ENCODE results near the gene RGS10. TPM values are rescaled to one million over a fixed set of nuclear protein-coding genes. Genes with fewer than 3 reads are reported as not detected.

RGS10 gene
- total and polyA plus RNA-seq, 9 of the 15 experiments (the other 6 are each of a cell fraction or from before 2014, with no cell fraction given) = 31.9 to 123 (median 62.1) TPM

- ChIA-PET POLR2A (no interaction called here), CTCF (ENCODE audit: low intra/inter-chr PET ratio) (no interaction called here)
- Histone ChIP-seq H3K9ac (ENCODE audit: insufficient read depth in 1 of 2, low read depth in 2 of 2, low read length in 2 of 2) (no peak overlapping the region), H3K4me1 (replicated peaks in 1 of 2; ENCODE audit: control insufficient read depth in 2 of 2, insufficient read depth in 2 of 2, low read length in 2 of 2) (peaks cover 0 to 5% of the 10 kb centered on the region in 2 experiments; a peak in 2 of 5 replicates), H3K79me2 (ENCODE audit: control insufficient read depth, insufficient read depth, low read length) (no peaks in the 10 kb centered on the region), H3K4me2 (ENCODE audit: insufficient read depth, low read length) (no peak overlapping the region), H3K27me3 (ENCODE audit: control insufficient read depth in 2 of 2, insufficient read depth in 2 of 2, low read length in 2 of 2) (no peaks in the 10 kb centered on the region), H3K4me3 (no peak overlapping the region), H3K36me3 (ENCODE audit: control insufficient read depth, insufficient read depth, low read length) (peaks cover 11% of the 10 kb centered on the region; the same call in 2 of the 3 replicates), H3K27ac (ENCODE audit: extremely low read depth, low read depth, low read length) (no peak overlapping the region), H3K9me3 (replicated peaks; ENCODE audit: control insufficient read depth, insufficient read depth, low read depth, low read length) (no peaks in the 10 kb centered on the region), H3K9me1 (ENCODE audit: control insufficient read depth, insufficient read depth, low read length) (no peaks in the 10 kb centered on the region), H2AFZ (ENCODE audit: low read depth, low read length) (no peak overlapping the region), H4K20me1 (replicated peaks; ENCODE audit: control insufficient read depth, insufficient read depth, low read length) (no peaks in the 10 kb centered on the region)
- 51% methylated on average over 6 of the region's 6 CpGs for WGBS (ENCODE audit: insufficient coverage, low coverage, missing lambda C conversion rate)
- DNase-seq (ENCODE audit: extremely low read depth in 1 of 4, low spot score in 3 of 4) (no peak), ATAC-seq (no peak), FAIRE-seq (no peak)
- no TSS peak for BruUV-seq (replicated peaks)
- in situ Hi-C loops (cut with MboI) = no loop called here
- intact Hi-C loops (cut with micrococcal nuclease) = loop anchor here (5.0 kb wide), 1 partner anchor 48 kb away; the partner anchor contains the start of gene RGS10
- no peak for TF ChIP-seq RBM34 (IDR thresholded peaks at IDR 0.05; ENCODE audit: borderline replicate concordance, insufficient read depth, low read length)
- TF ChIP-seq COPS2 (conservative IDR thresholded peaks at IDR 0.05) = no peak
- TF ChIP-seq RBM25 (IDR thresholded peaks at IDR 0.05; ENCODE audit: low read depth, low read length, severe bottlenecking) = no peak
Observed at GRCh38 chr10:119494236-119495020, 48.1 kb downstream of the RGS10 start.

GRCh38 chr10:119493155-119493554, 49.4 kb downstream of the RGS10 start:
- no peak for DNase-seq (ENCODE audit: extremely low read depth in 1 of 4, low spot score in 3 of 4)
- POLR2A ChIA-PET = no interaction called here
- no peak for ATAC-seq
- CTCF ChIA-PET (ENCODE audit: low intra/inter-chr PET ratio) = no interaction called here
- FAIRE-seq = no peak
- TF ChIP-seq E2F5 (CRISPR knock-in tag; IDR thresholded peaks at IDR 0.05) (no peak), TCF15 (CRISPR knock-in tag; IDR thresholded peaks at IDR 0.05) (no peak), ZNF146 (CRISPR knock-in tag; IDR thresholded peaks at IDR 0.05; ENCODE audit: unreplicated experiment) (no peak), YY1 (IDR thresholded peaks at IDR 0.05; ENCODE audit: borderline replicate concordance in 1 of 3, control insufficient read depth in 1 of 3, extremely low read depth in 1 of 3, insufficient read depth in 3 of 3, insufficient read length in 1 of 3, insufficient replicate concordance in 2 of 3, low read depth in 1 of 3, low read length in 2 of 3) (no peak), TAF9B (IDR thresholded peaks at IDR 0.05; ENCODE audit: partially characterized antibody) (no peak), PRPF4 (IDR thresholded peaks at IDR 0.05; ENCODE audit: insufficient read depth, low read depth, low read length, poor library complexity, severe bottlenecking) (no peak), POLR3A (IDR thresholded peaks at IDR 0.05; ENCODE audit: borderline replicate concordance, extremely low read depth, insufficient read depth, insufficient read length) (no peak)
- H3K4me3 ChIP-seq = no peak overlapping the region
- H3K4me1 ChIP-seq (replicated peaks in 1 of 2; ENCODE audit: control insufficient read depth in 2 of 2, insufficient read depth in 2 of 2, low read length in 2 of 2) = peaks cover 0 to 5% of the 10 kb centered on the region in 2 experiments; a peak in 2 of 5 replicates
- BruUV-seq (replicated peaks) = no TSS peak
- intact Hi-C loops (cut with micrococcal nuclease) (no loop called here), in situ Hi-C loops (cut with MboI) (no loop called here)
- no peaks in the 10 kb centered on the region for H3K27me3 ChIP-seq (ENCODE audit: control insufficient read depth in 2 of 2, insufficient read depth in 2 of 2, low read length in 2 of 2)
- H3K27ac ChIP-seq (ENCODE audit: extremely low read depth, low read depth, low read length) = no peak overlapping the region
- H3K4me2 ChIP-seq (ENCODE audit: insufficient read depth, low read length) = no peak overlapping the region
- H3K36me3 ChIP-seq (ENCODE audit: control insufficient read depth, insufficient read depth, low read length) = no peaks in the 10 kb centered on the region
- no peaks in the 10 kb centered on the region for H4K20me1 ChIP-seq (replicated peaks; ENCODE audit: control insufficient read depth, insufficient read depth, low read length)
- H3K79me2 ChIP-seq (ENCODE audit: control insufficient read depth, insufficient read depth, low read length) = no peaks in the 10 kb centered on the region
- no peak overlapping the region for H2AFZ ChIP-seq (ENCODE audit: low read depth, low read length)
- no peaks in the 10 kb centered on the region for H3K9me1 ChIP-seq (ENCODE audit: control insufficient read depth, insufficient read depth, low read length)
- 39% methylated on average over 6 of the region's 11 CpGs for WGBS (ENCODE audit: insufficient coverage, low coverage, missing lambda C conversion rate)
- H3K9me3 ChIP-seq (replicated peaks; ENCODE audit: control insufficient read depth, insufficient read depth, low read depth, low read length) = no peaks in the 10 kb centered on the region
- H3K9ac ChIP-seq (ENCODE audit: insufficient read depth in 1 of 2, low read depth in 2 of 2, low read length in 2 of 2) = no peak overlapping the region
